ENCODE measurements around the gene TBL3. TPM values are rescaled to one million over a fixed set of nuclear protein-coding genes. Genes with fewer than 3 reads are reported as not detected.

Gene TBL3
- total and polyA plus RNA-seq, 5 donors: 19.0 to 39.6 (median 20.3) TPM

GRCh38 chr16:2003827-2004641 is 32.2 kb downstream of the TBL3 start:
- H3K4me3 ChIP-seq (ENCODE audit: low read length): no peak overlapping the region
- ATAC-seq: peak; percentile 80 to 82

GRCh38 chr16:2004795-2005517 is 33.1 kb downstream of the TBL3 start:
- no peak overlapping the region for H3K4me3 ChIP-seq (ENCODE audit: low read length)
- intact Hi-C loops (cut with DNase I): loop anchor here in 1 of 4 donors (5.0 kb wide), 1 partner anchor 147 kb away; no protein-coding TSS in a partner anchor
- DNase-seq: peak in 2 of 3 donors; percentile 55 to 62
- 81% methylated on average over 34 of the region's 34 CpGs for WGBS
- H3K27me3 ChIP-seq (ENCODE audit: control insufficient read depth, insufficient read depth): no peaks in the 10 kb centered on the region
- H3K27ac ChIP-seq (ENCODE audit: low read length): no peak overlapping the region
- no peaks in the 10 kb centered on the region for H3K9me3 ChIP-seq (ENCODE audit: control insufficient read depth, low read length)
- no peak for ATAC-seq
- H3K4me1 ChIP-seq (ENCODE audit: control insufficient read depth, insufficient read depth, low read length): peaks cover 12% of the 10 kb centered on the region

More at GRCh38 chr16:2003827-2004641, 32.2 kb downstream of the TBL3 start:
- Histone ChIP-seq H3K4me1 (ENCODE audit: control insufficient read depth, insufficient read depth, low read length) (peaks cover 12% of the 10 kb centered on the region), H3K9me3 (ENCODE audit: control insufficient read depth, low read length) (no peaks in the 10 kb centered on the region), H3K27ac (ENCODE audit: low read length) (no peak overlapping the region), H3K27me3 (ENCODE audit: control insufficient read depth, insufficient read depth) (no peaks in the 10 kb centered on the region)
- DNase-seq: peak; percentile 92 to 97 (median 96)
- WGBS: 27% methylated on average over 36 of the region's 36 CpGs
- intact Hi-C loops (cut with DNase I): loop anchor here in 1 of 4 donors (5.0 kb wide), 1 partner anchor 148 kb away; no protein-coding TSS in a partner anchor

DNA sequence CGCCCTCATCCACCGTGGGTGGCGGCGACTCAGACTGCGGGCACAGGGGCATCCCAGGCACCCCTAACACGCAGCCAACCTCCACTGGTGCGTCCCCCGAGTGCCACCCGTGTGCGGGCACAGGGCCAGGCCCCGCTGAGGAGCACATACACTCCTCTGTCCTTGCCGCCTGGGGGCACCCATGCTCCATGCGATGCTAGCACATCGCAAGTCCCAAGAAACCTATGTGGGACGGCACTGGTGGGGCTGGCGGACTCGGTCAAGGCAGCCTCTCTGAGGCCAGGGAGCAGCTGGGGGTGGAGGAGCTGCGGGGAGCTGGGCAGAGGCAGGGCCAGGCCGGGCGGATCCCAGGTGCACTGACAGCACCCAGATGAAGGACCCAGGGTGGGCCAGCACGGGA is 33.8 kb downstream of the TBL3 start:
- DNase-seq (peak in 2 of 3 donors; percentile 60 to 61), ATAC-seq (no peak)
- no peaks in the 10 kb centered on the region for H3K27me3 ChIP-seq (ENCODE audit: control insufficient read depth, insufficient read depth)
- no peak overlapping the region for H3K4me3 ChIP-seq (ENCODE audit: low read length)
- WGBS: 75% methylated on average over 21 of the region's 21 CpGs
- no peaks in the 10 kb centered on the region for H3K9me3 ChIP-seq (ENCODE audit: control insufficient read depth, low read length)
- H3K27ac ChIP-seq (ENCODE audit: low read length): no peak overlapping the region
- H3K4me1 ChIP-seq (ENCODE audit: control insufficient read depth, insufficient read depth, low read length): peaks cover 14% of the 10 kb centered on the region
- intact Hi-C loops (cut with DNase I): no loop called here

DNA sequence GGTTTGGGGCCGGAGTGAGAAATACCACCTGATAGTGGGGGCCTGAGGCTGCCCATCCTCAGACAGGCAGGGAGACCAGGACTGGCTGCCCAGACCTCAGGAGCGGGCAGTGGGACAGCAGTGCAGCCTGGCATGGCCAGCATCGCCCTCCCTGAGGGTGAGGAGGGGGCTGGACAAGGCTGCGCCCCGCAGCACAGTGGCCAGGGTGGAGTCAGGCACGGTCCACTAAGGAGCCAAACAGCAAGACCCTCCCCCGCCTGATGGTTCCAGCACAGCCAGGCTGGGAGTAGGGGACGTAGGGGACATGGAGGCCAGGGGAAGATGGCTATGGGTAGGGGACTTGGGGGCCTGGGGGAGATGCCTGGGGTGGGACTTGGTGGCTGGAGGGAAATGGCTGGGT is 34.5 kb downstream of the TBL3 start:
- Histone ChIP-seq H3K4me3 (ENCODE audit: low read length) (no peak overlapping the region), H3K27me3 (ENCODE audit: control insufficient read depth, insufficient read depth) (no peaks in the 10 kb centered on the region), H3K27ac (ENCODE audit: low read length) (no peak overlapping the region), H3K9me3 (ENCODE audit: control insufficient read depth, low read length) (no peaks in the 10 kb centered on the region), H3K4me1 (ENCODE audit: control insufficient read depth, insufficient read depth, low read length) (peaks cover 14% of the 10 kb centered on the region)
- WGBS: 89% methylated on average over 8 of the region's 8 CpGs
- ATAC-seq: no peak
- peak in 1 of 3 donors; percentile 41 for DNase-seq
- intact Hi-C loops (cut with DNase I): no loop called here

DNA sequence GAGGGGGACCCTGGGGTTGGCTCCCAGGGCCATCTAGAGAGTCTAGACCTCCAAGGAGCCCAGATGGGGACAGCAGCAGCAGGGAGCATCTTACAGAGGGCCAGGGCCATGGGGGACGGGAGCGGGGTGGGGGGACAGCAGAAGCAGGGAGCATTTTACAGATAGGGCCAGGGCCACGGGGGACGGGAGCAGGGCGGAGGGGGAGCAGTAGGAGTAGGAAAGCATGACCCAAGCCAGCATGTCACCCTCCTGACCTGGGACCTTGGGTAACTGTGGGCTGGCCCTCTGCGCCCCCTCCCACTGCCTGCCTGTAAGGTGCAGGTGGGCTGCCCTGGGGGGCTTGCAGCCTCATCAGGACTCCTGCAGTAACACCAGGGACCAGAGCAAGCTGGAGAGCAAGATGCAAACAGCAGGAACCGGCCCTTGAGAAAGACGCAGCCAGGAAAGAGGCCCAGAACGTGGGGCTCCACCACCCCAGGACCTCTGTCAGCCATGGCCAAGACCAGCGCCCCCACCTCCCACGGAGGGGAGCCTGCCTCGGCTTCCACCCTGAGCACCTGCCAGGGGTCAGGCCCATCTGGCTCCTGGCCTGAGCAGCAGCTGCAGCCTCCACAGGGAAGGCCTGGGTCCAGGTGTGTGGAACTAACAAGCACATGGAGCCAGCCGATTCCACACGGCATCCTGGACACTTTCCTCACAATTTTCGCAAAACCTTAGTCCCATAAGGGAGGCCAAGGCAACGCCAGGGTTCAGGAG is 35.4 kb downstream of the TBL3 start:
- no peak for ATAC-seq
- WGBS: 75% methylated on average over 16 of the region's 16 CpGs
- no peaks in the 10 kb centered on the region for H3K27me3 ChIP-seq (ENCODE audit: control insufficient read depth, insufficient read depth)
- intact Hi-C loops (cut with DNase I): no loop called here
- H3K27ac ChIP-seq (ENCODE audit: low read length): no peak overlapping the region
- peaks cover 14% of the 10 kb centered on the region for H3K4me1 ChIP-seq (ENCODE audit: control insufficient read depth, insufficient read depth, low read length)
- H3K4me3 ChIP-seq (ENCODE audit: low read length): no peak overlapping the region
- no peaks in the 10 kb centered on the region for H3K9me3 ChIP-seq (ENCODE audit: control insufficient read depth, low read length)
- peak in 1 of 3 donors; percentile 53 for DNase-seq

DNA sequence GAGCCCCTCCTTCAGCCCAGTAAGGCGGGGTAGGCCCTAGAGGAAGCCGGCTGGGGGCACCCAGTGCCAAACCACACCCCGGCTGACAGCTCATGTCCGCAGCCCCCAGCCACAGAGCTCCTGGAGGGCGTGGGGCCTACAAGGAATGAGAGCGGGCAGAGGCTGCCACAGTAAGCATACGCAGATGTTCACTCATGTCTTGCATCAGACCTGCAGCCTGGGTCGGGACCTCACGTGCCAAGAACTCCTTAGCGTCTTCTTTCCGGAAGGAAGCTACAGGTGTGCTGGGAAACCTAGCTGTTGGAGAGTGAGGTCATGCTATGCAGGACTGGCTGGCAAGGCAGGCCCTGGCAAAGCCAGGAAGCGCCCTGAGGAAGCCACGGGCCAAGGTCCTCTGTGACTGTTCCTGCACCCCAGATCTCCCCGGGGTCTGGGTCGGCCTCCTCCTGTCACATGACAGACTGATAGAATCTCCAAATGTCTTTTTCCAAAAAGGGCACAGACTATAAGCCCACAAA is 36.2 kb downstream of the TBL3 start:
- WGBS: 47% methylated on average over 15 of the region's 15 CpGs
- ATAC-seq: no peak
- intact Hi-C loops (cut with DNase I): no loop called here
- peak in 1 of 3 donors; percentile 71 for DNase-seq
- Histone ChIP-seq H3K27ac (ENCODE audit: low read length) (no peak overlapping the region), H3K9me3 (ENCODE audit: control insufficient read depth, low read length) (no peaks in the 10 kb centered on the region), H3K4me1 (ENCODE audit: control insufficient read depth, insufficient read depth, low read length) (peaks cover 14% of the 10 kb centered on the region), H3K4me3 (ENCODE audit: low read length) (no peak overlapping the region), H3K27me3 (ENCODE audit: control insufficient read depth, insufficient read depth) (no peaks in the 10 kb centered on the region)

DNA sequence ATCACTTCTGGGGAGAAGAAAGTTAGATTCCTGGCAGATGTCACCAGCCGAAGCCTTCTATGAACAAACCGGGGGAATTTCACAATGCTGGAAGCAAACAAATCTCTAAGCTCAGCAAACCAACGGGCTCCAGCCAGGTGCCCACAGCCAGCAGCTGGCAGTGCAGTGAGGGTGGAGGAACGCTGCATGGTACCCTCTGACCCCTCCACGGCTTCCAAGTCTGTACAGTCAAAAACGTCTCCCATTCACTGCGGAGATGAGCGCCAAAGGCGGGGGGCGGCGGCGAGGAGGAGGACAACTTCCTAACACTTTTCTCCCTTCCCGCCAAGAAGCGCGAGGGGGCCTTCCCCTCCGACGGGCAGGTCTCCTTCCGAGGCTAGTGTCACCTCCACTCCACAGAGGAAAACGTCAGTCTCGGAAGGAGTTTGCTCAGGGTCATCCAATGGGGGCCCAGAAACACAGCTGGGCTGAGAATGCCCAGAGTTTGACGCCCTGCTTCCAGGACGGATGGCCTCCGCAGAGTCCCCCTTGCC is 36.8 kb downstream of the TBL3 start:
- DNase-seq (peak in 1 of 3 donors; percentile 43), ATAC-seq (no peak)
- 4% methylated on average over 23 of the region's 23 CpGs for WGBS
- H3K4me3 ChIP-seq (ENCODE audit: low read length): peak overlapping the region; percentile 95
- no peaks in the 10 kb centered on the region for H3K9me3 ChIP-seq (ENCODE audit: control insufficient read depth, low read length)
- peak overlapping the region; percentile 84 for H3K27ac ChIP-seq (ENCODE audit: low read length)
- no peaks in the 10 kb centered on the region for H3K27me3 ChIP-seq (ENCODE audit: control insufficient read depth, insufficient read depth)
- H3K4me1 ChIP-seq (ENCODE audit: control insufficient read depth, insufficient read depth, low read length): peaks cover 14% of the 10 kb centered on the region
- intact Hi-C loops (cut with DNase I): no loop called here

DNA sequence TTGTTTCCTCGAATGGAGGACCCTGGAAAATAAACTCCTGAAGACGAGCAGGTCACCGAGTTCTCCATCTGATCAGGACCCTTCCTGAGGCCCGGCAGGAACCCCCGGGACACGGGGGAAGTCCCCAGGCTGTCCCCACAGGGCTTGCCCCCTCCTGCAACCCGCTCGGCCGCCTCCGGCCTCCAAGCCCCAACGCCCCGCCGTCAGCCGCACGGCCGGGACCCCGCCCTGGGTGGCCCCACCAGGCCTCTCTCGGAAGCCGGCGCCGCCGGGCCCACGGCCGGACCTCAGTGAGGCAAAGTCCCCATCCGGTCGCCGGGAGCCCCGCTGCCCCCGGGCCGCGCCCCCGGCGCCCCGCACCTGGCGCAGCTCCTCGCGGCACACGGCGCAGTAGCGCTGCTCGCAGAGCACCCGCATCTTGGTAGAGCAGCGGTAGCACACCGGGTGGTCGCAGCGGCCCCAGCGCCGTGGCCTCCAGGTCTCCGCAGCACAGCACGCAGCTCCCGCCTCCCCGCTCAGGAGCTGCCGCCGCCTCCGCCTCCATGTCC is 37.4 kb downstream of the TBL3 start:
- no peaks in the 10 kb centered on the region for H3K27me3 ChIP-seq (ENCODE audit: control insufficient read depth, insufficient read depth)
- H3K27ac ChIP-seq (ENCODE audit: low read length): peak overlapping the region; percentile 84
- ATAC-seq (peak; percentile 10 to 15), DNase-seq (peak in 1 of 3 donors; percentile 71)
- WGBS: under 1% methylated on average over 55 of the region's 55 CpGs
- no peaks in the 10 kb centered on the region for H3K9me3 ChIP-seq (ENCODE audit: control insufficient read depth, low read length)
- intact Hi-C loops (cut with DNase I): no loop called here
- peak overlapping the region; percentile 95 for H3K4me3 ChIP-seq (ENCODE audit: low read length)
- peaks cover 14% of the 10 kb centered on the region for H3K4me1 ChIP-seq (ENCODE audit: control insufficient read depth, insufficient read depth, low read length)

DNA sequence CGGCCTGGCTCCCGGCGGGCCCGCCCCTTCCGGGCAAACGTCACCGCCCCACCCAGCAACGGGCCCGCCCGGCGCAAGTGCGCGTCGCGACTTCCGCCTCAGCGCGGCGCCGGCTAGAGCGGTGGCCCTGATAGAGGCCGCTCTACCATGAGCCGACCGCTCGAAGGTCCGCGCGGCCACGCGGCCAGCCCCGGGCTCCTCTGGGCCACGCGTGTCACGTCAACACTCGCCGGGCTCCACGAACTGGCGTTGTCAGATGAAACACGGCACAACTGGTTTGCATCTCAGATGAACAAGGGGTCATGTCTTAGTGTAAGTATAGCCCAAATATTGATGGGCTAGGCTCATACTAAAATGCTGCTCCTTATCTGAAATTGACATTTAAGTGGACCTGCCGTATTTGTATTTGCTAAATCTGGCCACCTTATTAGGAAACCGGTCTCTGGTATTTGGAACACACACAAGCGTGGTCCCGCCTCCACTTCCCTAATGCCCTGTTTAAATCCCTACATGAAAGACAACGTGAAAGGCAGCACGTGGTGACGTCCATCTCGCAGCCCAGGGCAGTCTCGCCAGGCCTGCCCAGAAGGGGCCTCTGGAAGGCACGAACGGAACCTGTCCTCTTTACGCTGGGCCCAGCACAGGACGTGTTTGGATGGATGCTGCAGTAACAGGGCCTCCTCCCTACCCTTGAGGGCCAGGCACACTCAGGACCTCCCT is 38.1 kb downstream of the TBL3 start, which contains the start of gene ZNF598:
TSS of gene ZNF598 (minus strand) at position 31 of the 720 bp plus-strand sequence.
- Histone ChIP-seq H3K27ac (ENCODE audit: low read length) (peak within 1 kb of the TSS; percentile 84), H3K4me3 (ENCODE audit: low read length) (peak within 1 kb of the TSS; percentile 95), H3K9me3 (ENCODE audit: control insufficient read depth, low read length) (no peaks in the 10 kb centered on the region), H3K27me3 (ENCODE audit: control insufficient read depth, insufficient read depth) (no peaks in the 10 kb centered on the region), H3K4me1 (ENCODE audit: control insufficient read depth, insufficient read depth, low read length) (peaks cover 14% of the 10 kb centered on the region)
- peak; percentile 93 to 96 for ATAC-seq
- 1% methylated on average over 52 of the region's 52 CpGs for WGBS
- intact Hi-C loops (cut with DNase I): no loop called here
- DNase-seq: peak; percentile 87 to 95 (median 94)

Measured in right cardiac atrium (tissue), 5 donors.